GM21619 (cell line): ENCODE measurements around the gene DEPDC5.
"Not testable (repeated sequence)": the region's sequence is repeated elsewhere in the genome, so short reads cannot be mapped to it uniquely, and the experiment has no call there.

ENCODE experiments used
- ATAC-seq: cut with Tn5 transposase; IDR thresholded peaks from one replicate; pipeline ENCODE4 v1.9.1; 2021; ENCODE audit not compliant: unreplicated experiment

DEPDC5 gene

GRCh38 chr22:31748490-31748889 lies 5.3 kb upstream of the DEPDC5 start:
- no peak for ATAC-seq

- peak; percentile 48 for ATAC-seq
Measured at GRCh38 chr22:31749636-31750364, 4.0 kb upstream of the DEPDC5 start, which contains the start of gene PRR14L. Gene PRR14L (minus strand): TSS chr22:31750132. CDS start chr22:31738860, 11,272 bp downstream.

GRCh38 chr22:31750365-31751284 lies 3.2 kb upstream of the DEPDC5 start:
- no peak for ATAC-seq

GRCh38 chr22:31752096-31752847 lies 1.5 kb upstream of the DEPDC5 start:
- ATAC-seq = no peak

- peak; percentile 14 for ATAC-seq
Measured at GRCh38 chr22:31753005-31753633, 700 bp upstream of the DEPDC5 start.

- ATAC-seq = no peak
Measured at GRCh38 chr22:31754813-31755212, 994 bp downstream of the DEPDC5 start.

GRCh38 chr22:31757265-31757664 lies 3.4 kb downstream of the DEPDC5 start:
- no peak for ATAC-seq

- ATAC-seq = not testable (repeated sequence)
Measured at GRCh38 chr22:31758860-31759259, 5.0 kb downstream of the DEPDC5 start.

- ATAC-seq = no peak
Measured at GRCh38 chr22:31764785-31765184, 11.0 kb downstream of the DEPDC5 start.

- no peak for ATAC-seq
Measured at GRCh38 chr22:31768422-31769059, 14.7 kb downstream of the DEPDC5 start.

GRCh38 chr22:31773416-31773815 lies 19.6 kb downstream of the DEPDC5 start:
- ATAC-seq = no peak

- no peak for ATAC-seq
Measured at GRCh38 chr22:31776231-31776630, 22.4 kb downstream of the DEPDC5 start.

GRCh38 chr22:31789803-31790202 lies 36.0 kb downstream of the DEPDC5 start:
- ATAC-seq = no peak

GRCh38 chr22:31790240-31790639 lies 36.4 kb downstream of the DEPDC5 start:
- no peak for ATAC-seq

GRCh38 chr22:31799358-31799757 lies 45.5 kb downstream of the DEPDC5 start:
- not testable (repeated sequence) for ATAC-seq

GRCh38 chr22:31800065-31800464 lies 46.2 kb downstream of the DEPDC5 start:
- ATAC-seq = no peak

- ATAC-seq = not testable (repeated sequence)
Measured at GRCh38 chr22:31800861-31801260, 47.0 kb downstream of the DEPDC5 start.

GRCh38 chr22:31802575-31802974 lies 48.8 kb downstream of the DEPDC5 start:
- ATAC-seq = no peak

- no peak for ATAC-seq
Measured at GRCh38 chr22:31806751-31807150, 52.9 kb downstream of the DEPDC5 start.

GRCh38 chr22:31812977-31813605 lies 59.3 kb downstream of the DEPDC5 start:
- ATAC-seq = no peak
